ENCODE measurements around the gene FTSJ3. TPM values are rescaled to one million over a fixed set of nuclear protein-coding genes. Genes with fewer than 3 reads are reported as not detected.

The FTSJ3 gene
- total RNA-seq, 2 experiments from 2014 or later = 47.6 to 51.1 TPM

GRCh38 chr17:63780928-63781327, 46.5 kb downstream of the FTSJ3 start:
- H3K4me3 ChIP-seq (ENCODE audit: low read length) = no peak overlapping the region
- DNase-seq = no peak
- Mint-ChIP-seq H3K4me1 (ENCODE audit: low read depth) (peaks cover 74% of the 10 kb centered on the region), H3K9me3 (no peaks in the 10 kb centered on the region), H3K4me3 (no peak overlapping the region), H3K27me3 (no peaks in the 10 kb centered on the region), H3K36me3 (ENCODE audit: low read depth) (peaks cover 61% of the 10 kb centered on the region), H3K27ac (peak overlapping the region; percentile 14)
- H3K9me3 ChIP-seq (ENCODE audit: control insufficient read depth in 1 of 2, insufficient read depth in 1 of 2, low read length in 2 of 2) = no peaks in the 10 kb centered on the region
- H3K27me3 ChIP-seq (ENCODE audit: control insufficient read depth in 1 of 2, insufficient read depth in 2 of 2, low read length in 2 of 2) = no peaks in the 10 kb centered on the region
- no peak for TF ChIP-seq CTCF (IDR thresholded peaks at IDR 0.05)
- CTCF ChIA-PET = no interaction called here
- peaks cover 36% of the 10 kb centered on the region for H3K4me1 ChIP-seq (ENCODE audit: insufficient read depth, low read length)
- POLR2A ChIA-PET = interaction anchor here (1.4 kb wide), 1 partner anchor 24 kb away, joined by 3 read pairs; no protein-coding TSS in a partner anchor
- H3K36me3 ChIP-seq (ENCODE audit: insufficient read depth, low read length) = peaks cover 49% of the 10 kb centered on the region
- no peak for ATAC-seq (ENCODE audit: poor library complexity)
- no peak overlapping the region for H3K27ac ChIP-seq (ENCODE audit: low read depth in 1 of 2, low read length in 2 of 2)
- intact Hi-C loops (cut with DNase I, micrococcal nuclease) = no loop called here

- peaks cover 74% of the 10 kb centered on the region for H3K4me1 Mint-ChIP-seq (ENCODE audit: low read depth)
- no peaks in the 10 kb centered on the region for H3K27me3 Mint-ChIP-seq
- H3K4me3 Mint-ChIP-seq = no peak overlapping the region
- H3K27ac Mint-ChIP-seq = peak overlapping the region; percentile 14
- H3K9me3 Mint-ChIP-seq = no peaks in the 10 kb centered on the region
- ATAC-seq (ENCODE audit: poor library complexity) = no peak
- H3K27me3 ChIP-seq (ENCODE audit: control insufficient read depth in 1 of 2, insufficient read depth in 2 of 2, low read length in 2 of 2) = no peaks in the 10 kb centered on the region
- no peak for TF ChIP-seq CTCF (IDR thresholded peaks at IDR 0.05)
- H3K9me3 ChIP-seq (ENCODE audit: control insufficient read depth in 1 of 2, insufficient read depth in 1 of 2, low read length in 2 of 2) = no peaks in the 10 kb centered on the region
- H3K4me3 ChIP-seq (ENCODE audit: low read length) = no peak overlapping the region
- intact Hi-C loops (cut with DNase I, micrococcal nuclease) = no loop called here
- CTCF ChIA-PET = no interaction called here
- H3K36me3 ChIP-seq (ENCODE audit: insufficient read depth, low read length) = peaks cover 46% of the 10 kb centered on the region
- peaks cover 57% of the 10 kb centered on the region for H3K36me3 Mint-ChIP-seq (ENCODE audit: low read depth)
- H3K4me1 ChIP-seq (ENCODE audit: insufficient read depth, low read length) = peaks cover 37% of the 10 kb centered on the region
- no peak overlapping the region for H3K27ac ChIP-seq (ENCODE audit: low read depth in 1 of 2, low read length in 2 of 2)
- POLR2A ChIA-PET = no interaction called here
- DNase-seq = no peak
These were observed 47.0 kb downstream of the FTSJ3 start for GRCh38 chr17:63780507-63780906.

DNA sequence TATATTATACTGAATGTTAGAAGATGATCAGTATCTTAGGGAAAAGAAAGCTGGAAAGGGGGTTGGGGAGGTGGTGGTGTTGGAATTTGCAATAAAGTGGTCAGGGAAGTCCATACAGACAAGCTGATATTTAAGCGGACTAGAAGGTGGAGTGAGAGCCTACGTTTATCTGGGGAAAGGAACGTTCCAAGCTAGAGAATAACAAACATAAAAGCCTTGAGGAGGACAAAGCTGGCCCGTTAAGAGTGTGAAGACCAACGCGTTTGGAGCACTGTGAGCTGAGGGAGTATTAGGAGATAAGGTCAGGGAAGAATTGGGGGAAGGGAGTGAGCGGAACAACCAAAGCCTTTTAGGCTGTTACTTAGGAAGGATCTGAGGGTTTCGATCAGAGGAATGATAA, 52.0 kb downstream of the FTSJ3 start:
- intact Hi-C loops (cut with DNase I, micrococcal nuclease) = loop anchor here in 1 of 2 experiments (10.0 kb wide), 2 partner anchors 249 to 719 kb away; partner anchors contain the start of genes ICAM2 and POLG2
- Histone ChIP-seq H3K4me1 (ENCODE audit: insufficient read depth, low read length) (peaks cover 60% of the 10 kb centered on the region), H3K4me3 (ENCODE audit: low read length) (peak overlapping the region; percentile 67), H3K27me3 (ENCODE audit: control insufficient read depth in 1 of 2, insufficient read depth in 2 of 2, low read length in 2 of 2) (no peaks in the 10 kb centered on the region), H3K9me3 (ENCODE audit: control insufficient read depth in 1 of 2, insufficient read depth in 1 of 2, low read length in 2 of 2) (no peaks in the 10 kb centered on the region), H3K36me3 (ENCODE audit: insufficient read depth, low read length) (peaks cover 32% of the 10 kb centered on the region), H3K27ac (ENCODE audit: low read depth in 1 of 2, low read length in 2 of 2) (peak overlapping the region in 1 of 2 donors; percentile 6)
- ATAC-seq (ENCODE audit: poor library complexity) (no peak), DNase-seq (no peak)
- Mint-ChIP-seq H3K4me1 (ENCODE audit: low read depth) (peaks cover 83% of the 10 kb centered on the region), H3K27me3 (no peaks in the 10 kb centered on the region), H3K9me3 (no peaks in the 10 kb centered on the region), H3K27ac (peak overlapping the region; percentile 97), H3K4me3 (peak overlapping the region; percentile 99), H3K36me3 (ENCODE audit: low read depth) (peaks cover 49% of the 10 kb centered on the region)
- ChIA-PET POLR2A (interaction anchor here (0.8 to 6.2 kb wide), 8 partner anchors 8 to 731 kb away, joined by 3 to 276 read pairs (median 43); partner anchors contain the start of genes CEP95, DDX5, FTSJ3 and LIMD2), CTCF (interaction anchor here (1.3 to 3.3 kb wide), 4 partner anchors 28 to 77 kb away, joined by 3 to 11 read pairs (median 6); no protein-coding TSS in a partner anchor)
- no peak for TF ChIP-seq CTCF (IDR thresholded peaks at IDR 0.05)

All from CD4-positive, alpha-beta T cell (primary cell).